GM23338 (cell line): ENCODE results near the gene KDM4B. TPM values are rescaled to one million over a fixed set of nuclear protein-coding genes. Genes with fewer than 3 reads are reported as not detected.

Experiments
- ATAC-seq: fragments of 200-7000 bp; cut with Tn5 transposase; 3 replicates; pipeline ENCODE4 v1.9.1; 2020
- DNase-seq: peaks from one replicate; pipeline ENCODE4 v3.0.0-alpha.2; 2015; ENCODE audit warnings: low spot score
- H2AFZ ChIP-seq: fragments of 200-600 bp; sonication (generic); 2 replicates; pipeline ENCODE4 v1.8.0; 2016; ENCODE audit warnings: antibody characterized with exemption, mild to moderate bottlenecking, moderate library complexity
- H3F3A ChIP-seq: fragments of 200-600 bp; sonication (generic); replicated peaks from 2 replicates; pipeline ENCODE4 v1.8.0; 2017; ENCODE audit warnings: antibody characterized with exemption, mixed run types, low read depth
- H3K27ac ChIP-seq: fragments of 200-600 bp; sonication (generic); 2 replicates; pipeline ENCODE4 v1.6.1; 2016; ENCODE audit warnings: low read depth
- H3K27me3 ChIP-seq: fragments of 200-600 bp; sonication (generic); 2 replicates; pipeline ENCODE4 v1.8.0; 2016; ENCODE audit warnings: mild to moderate bottlenecking, mixed run types, moderate library complexity; ENCODE audit not compliant: insufficient read depth
- H3K36me3 ChIP-seq: fragments of 200-600 bp; sonication (generic); 2 replicates; pipeline ENCODE4 v1.8.0; 2016; ENCODE audit warnings: mild to moderate bottlenecking; ENCODE audit not compliant: insufficient read depth
- H3K4me1 ChIP-seq: fragments of 200-600 bp; sonication (generic); 2 replicates; pipeline ENCODE4 v1.8.0; 2016; ENCODE audit warnings: mild to moderate bottlenecking, moderate library complexity; ENCODE audit not compliant: insufficient read depth
- H3K4me2 ChIP-seq: fragments of 200-600 bp; sonication (generic); 2 replicates; pipeline ENCODE4 v1.7.1; 2017; ENCODE audit warnings: mixed run types
- H3K4me3 ChIP-seq: fragments of 200-600 bp; sonication (generic); 2 replicates; pipeline ENCODE4 v1.6.1; 2016; ENCODE audit warnings: mixed run types
- H3K79me2 ChIP-seq: fragments of 200-600 bp; sonication (generic); replicated peaks from 2 replicates; pipeline ENCODE4 v1.8.0; 2017; ENCODE audit warnings: mild to moderate bottlenecking; ENCODE audit not compliant: insufficient read depth
- H3K9me2 ChIP-seq: fragments of 200-600 bp; sonication (generic); 2 replicates; pipeline ENCODE4 v1.8.0; 2017; ENCODE audit not compliant: insufficient read depth
- H4K20me1 ChIP-seq: fragments of 200-600 bp; sonication (generic); replicated peaks from 2 replicates; pipeline ENCODE4 v1.8.0; 2017; ENCODE audit warnings: mild to moderate bottlenecking; ENCODE audit not compliant: insufficient read depth
- H3K27ac Mint-ChIP-seq: 2 replicates; pipeline ENCODE4 v1.8.0; 2020; ENCODE audit warnings: inconsistent platforms, mild to moderate bottlenecking, moderate library complexity, mixed read lengths
- H3K27me3 Mint-ChIP-seq: 3 replicates; pipeline ENCODE4 v1.8.0; 2022; ENCODE audit warnings: low read depth, mild to moderate bottlenecking, moderate library complexity, mixed read lengths, inconsistent platforms; ENCODE audit not compliant: insufficient read depth, poor library complexity
- H3K36me3 Mint-ChIP-seq: 3 replicates; pipeline ENCODE4 v1.8.0; 2021; ENCODE audit warnings: low read depth, mild to moderate bottlenecking, inconsistent platforms, moderate library complexity, mixed read lengths
- H3K4me1 Mint-ChIP-seq: 3 replicates; pipeline ENCODE4 v1.8.0; 2020; ENCODE audit warnings: mild to moderate bottlenecking, inconsistent platforms, mixed read lengths
- H3K4me3 Mint-ChIP-seq: 3 replicates; pipeline ENCODE4 v1.8.0; 2021; ENCODE audit warnings: moderate library complexity, mild to moderate bottlenecking, inconsistent platforms, mixed read lengths
- H3K9me3 Mint-ChIP-seq: 3 replicates; pipeline ENCODE4 v1.8.0; 2020; ENCODE audit warnings: moderate library complexity, mild to moderate bottlenecking, inconsistent platforms, mixed read lengths
- CREB1 ChIP-seq: fragments of 250-450 bp; sonication (Bioruptor Pico); IDR thresholded peaks from 2 replicates; pipeline ENCODE4 v1.5.0; 2020; ENCODE audit warnings: low read depth, mild to moderate bottlenecking, moderate library complexity
- CTCF ChIP-seq, 2 experiments: fragments of 200-600 bp in 1 of 2; sonication (generic) in 1 of 2; conservative IDR thresholded peaks; 2 replicates each; pipeline versions ENCODE4 v1.5.1 to v1.6.1; 2016 to 2017; ENCODE audit warnings: antibody characterized with exemption in 2 of 2, low read depth in 2 of 2, mild to moderate bottlenecking in 2 of 2, moderate library complexity in 1 of 2
- ETS1 ChIP-seq: IDR thresholded peaks from 2 replicates; pipeline ENCODE4 v1.6.1; 2016; ENCODE audit warnings: antibody characterized with exemption
- EZH2 ChIP-seq: fragments of 200-600 bp; sonication (generic); IDR thresholded peaks from one replicate; pipeline ENCODE4 v1.8.0; 2017; ENCODE audit warnings: antibody characterized with exemption, mild to moderate bottlenecking, low read depth; ENCODE audit not compliant: unreplicated experiment
- EZH2phosphoT487 ChIP-seq: fragments of 200-600 bp; sonication (generic); IDR thresholded peaks from one replicate; pipeline ENCODE4 v1.8.1; 2018; ENCODE audit warnings: antibody characterized with exemption; ENCODE audit not compliant: unreplicated experiment
- JUNB ChIP-seq: IDR thresholded peaks from one replicate; pipeline ENCODE4 v1.6.1; 2016; ENCODE audit warnings: antibody characterized with exemption; ENCODE audit not compliant: unreplicated experiment
- ZNF114 ChIP-seq: fragments of 250-450 bp; sonication (Bioruptor Pico); IDR thresholded peaks from 2 replicates; pipeline ENCODE4 v1.5.0; 2020; ENCODE audit warnings: mild to moderate bottlenecking, moderate library complexity
- ZNF331 ChIP-seq: fragments of 250-450 bp; sonication (Bioruptor Pico); IDR thresholded peaks from 2 replicates; pipeline ENCODE4 v1.5.0; 2020; ENCODE audit warnings: low read depth, mild to moderate bottlenecking, moderate library complexity
- ZNF462 ChIP-seq: fragments of 250-450 bp; sonication (Bioruptor Pico); IDR thresholded peaks from 2 replicates; pipeline ENCODE4 v1.5.0; 2020; ENCODE audit warnings: mild to moderate bottlenecking, moderate library complexity
- polyA plus RNA-seq: library from polyadenylated mRNA; unstranded; fragments of >200 nt; fragmentation: Nextera tagmentation; extraction: Ambion mirVana; gene quantifications from 2 replicates; pipeline ENCODE4 v1.2.1, GENCODE V29; 2016
- total RNA-seq: library from RNA; depleted of rRNA; stranded (reverse); fragments of >200 nt; shearing (Covaris generic); gene quantifications from 2 replicates; pipeline ENCODE4 v1.2.3, GENCODE V29; 2014

KDM4B gene
- total and polyA plus RNA-seq, 2 experiments from 2014 or later, result 9.1 to 27.6 TPM

- DNase-seq (no peak), ATAC-seq (no peak)
- Mint-ChIP-seq H3K36me3 (no peaks in the 10 kb centered on the region; the same call in 2 of the 3 replicates), H3K4me1 (peaks cover 36% of the 10 kb centered on the region), H3K4me3 (no peak overlapping the region; the same call in 2 of the 3 replicates), H3K27me3 (peaks cover 31% of the 10 kb centered on the region), H3K27ac (no peak overlapping the region), H3K9me3 (no peaks in the 10 kb centered on the region; the same call in 2 of the 3 replicates)
- Histone ChIP-seq H2AFZ (no peak overlapping the region), H3K9me2 (no peaks in the 10 kb centered on the region), H3K27ac (no peak overlapping the region), H3K4me2 (no peak overlapping the region), H3F3A (0 out of 2 replicates have a peak, but pooled peaks cover 6% of the 10 kb centered on the region), H3K36me3 (no peaks in the 10 kb centered on the region), H4K20me1 (peaks cover 31% of the 10 kb centered on the region), H3K4me1 (peaks cover 21% of the 10 kb centered on the region), H3K27me3 (no peaks in the 10 kb centered on the region), H3K79me2 (peaks cover 78% of the 10 kb centered on the region), H3K4me3 (no peak overlapping the region)
- no peak for TF ChIP-seq ETS1
- no peak for TF ChIP-seq CTCF (conservative IDR thresholded peaks at IDR 0.05; ENCODE audit: low read depth in 2 of 2)
- TF ChIP-seq JUNB, result no peak
- TF ChIP-seq ZNF462 (CRISPR knock-in tag), result no peak
- TF ChIP-seq EZH2phosphoT487, result no peak
- TF ChIP-seq ZNF331, result no peak
- no peak for TF ChIP-seq CREB1 (CRISPR knock-in tag)
- no peak for TF ChIP-seq ZNF114 (CRISPR knock-in tag)
- no peak for TF ChIP-seq EZH2
These were observed 3.8 kb downstream of the KDM4B start for GRCh38 chr19:4972509-4973230.
